H9 (cell line): Measurements from ENCODE around the gene TEX51. TPM values are rescaled to one million over a fixed set of nuclear protein-coding genes. Genes with fewer than 3 reads are reported as not detected.
A peak's percentile ranks its signal among the peaks of the same experiment; 100 is the strongest.

Experiments
- DNase-seq: peaks from one replicate; pipeline ENCODE4 v3.0.0-alpha.2; 2017
- H2AFZ ChIP-seq: one replicate; pipeline ENCODE4 v1.6.1; 2013; ENCODE audit warnings: mild to moderate bottlenecking, low read length, control low read depth, moderate library complexity
- H2AK5ac ChIP-seq: 2 replicates; pipeline ENCODE4 v1.6.1; 2013; ENCODE audit warnings: low read length, control low read depth, mixed read lengths; ENCODE audit not compliant: insufficient read length
- H2BK120ac ChIP-seq: one replicate; pipeline ENCODE4 v1.6.1; 2013; ENCODE audit warnings: low read depth, mild to moderate bottlenecking, low read length, control low read depth, inconsistent platforms; ENCODE audit not compliant: poor library complexity, severe bottlenecking
- H2BK12ac ChIP-seq: 2 replicates; pipeline ENCODE4 v1.6.1; 2013; ENCODE audit warnings: low read length, control low read depth, mixed read lengths, low read depth; ENCODE audit not compliant: insufficient read length
- H2BK15ac ChIP-seq: 2 replicates; pipeline ENCODE4 v1.6.1; 2013; ENCODE audit warnings: low read depth, low read length, control low read depth
- H2BK20ac ChIP-seq: one replicate; pipeline ENCODE4 v1.6.1; 2013; ENCODE audit warnings: low read depth, mild to moderate bottlenecking, low read length, control low read depth, inconsistent platforms; ENCODE audit not compliant: poor library complexity, severe bottlenecking
- H2BK5ac ChIP-seq: 2 replicates; pipeline ENCODE4 v1.6.1; 2013; ENCODE audit warnings: low read length, control low read depth, mixed read lengths; ENCODE audit not compliant: insufficient read length
- H3K14ac ChIP-seq: 2 replicates; pipeline ENCODE4 v1.6.1; 2013; ENCODE audit warnings: low read length, control low read depth; ENCODE audit not compliant: insufficient read depth
- H3K18ac ChIP-seq: 2 replicates; pipeline ENCODE4 v1.6.1; 2013; ENCODE audit warnings: low read depth, mild to moderate bottlenecking, mixed read lengths, low read length, control low read depth; ENCODE audit not compliant: insufficient read length
- H3K23ac ChIP-seq: 2 replicates; pipeline ENCODE4 v1.6.1; 2013; ENCODE audit warnings: low read length, control low read depth, mixed read lengths, low read depth; ENCODE audit not compliant: insufficient read length
- H3K23me2 ChIP-seq: 2 replicates; pipeline ENCODE4 v1.6.1; 2013; ENCODE audit warnings: low read depth, mild to moderate bottlenecking, mixed read lengths, low read length, control low read depth; ENCODE audit not compliant: insufficient read length, poor library complexity, severe bottlenecking
- H3K27ac ChIP-seq: 2 replicates; pipeline ENCODE4 v1.5.1; 2013; ENCODE audit warnings: low read length, control low read depth, mixed read lengths, low read depth; ENCODE audit not compliant: insufficient read length
- H3K27me3 ChIP-seq: 2 replicates; pipeline ENCODE4 v1.6.1; 2013; ENCODE audit warnings: low read length, control low read depth, inconsistent platforms; ENCODE audit not compliant: insufficient read depth
- H3K4ac ChIP-seq: 2 replicates; pipeline ENCODE4 v1.6.1; 2013; ENCODE audit warnings: low read depth, mild to moderate bottlenecking, control low read depth, inconsistent platforms, low read length, moderate library complexity
- H3K4me1 ChIP-seq: 2 replicates; pipeline ENCODE4 v1.6.1; 2013; ENCODE audit warnings: low read length, control low read depth, inconsistent platforms; ENCODE audit not compliant: insufficient read depth
- H3K4me2 ChIP-seq: 2 replicates; pipeline ENCODE4 v1.6.1; 2013; ENCODE audit warnings: low read length, control low read depth, mixed read lengths; ENCODE audit not compliant: insufficient read length, insufficient read depth
- H3K56ac ChIP-seq: 2 replicates; pipeline ENCODE4 v1.6.1; 2013; ENCODE audit warnings: low read depth, mild to moderate bottlenecking, mixed read lengths, low read length, control low read depth; ENCODE audit not compliant: insufficient read length
- H3K79me1 ChIP-seq: 2 replicates; pipeline ENCODE4 v1.6.1; 2013; ENCODE audit warnings: low read depth, mild to moderate bottlenecking, moderate library complexity, low read length, control low read depth, inconsistent platforms; ENCODE audit not compliant: insufficient read depth, poor library complexity, severe bottlenecking
- H3K79me2 ChIP-seq: 2 replicates; pipeline ENCODE4 v1.6.1; 2013; ENCODE audit warnings: low read length, control low read depth, inconsistent platforms; ENCODE audit not compliant: insufficient read depth
- H3K9ac ChIP-seq: 2 replicates; pipeline ENCODE4 v1.6.1; 2013; ENCODE audit warnings: low read length, control low read depth, mixed read lengths; ENCODE audit not compliant: insufficient read length; ENCODE audit errors: extremely low read depth
- H3K9me3 ChIP-seq: one replicate; pipeline ENCODE4 v1.6.1; 2013; ENCODE audit warnings: low read depth, low read length, inconsistent platforms; ENCODE audit not compliant: control insufficient read depth
- H3T11ph ChIP-seq: one replicate; pipeline ENCODE4 v1.6.1; 2013; ENCODE audit warnings: mild to moderate bottlenecking, low read length, control low read depth, inconsistent platforms
- H4K20me1 ChIP-seq: one replicate; pipeline ENCODE4 v1.6.1; 2013; ENCODE audit not compliant: control insufficient read depth, insufficient read length, insufficient read depth
- H4K5ac ChIP-seq: 2 replicates; pipeline ENCODE4 v1.6.1; 2013; ENCODE audit warnings: low read depth, mild to moderate bottlenecking, mixed read lengths, low read length, control low read depth; ENCODE audit not compliant: insufficient read length
- H4K8ac ChIP-seq: replicated peaks from 2 replicates; pipeline ENCODE4 v1.6.1; 2013; ENCODE audit warnings: low read length, control low read depth, mixed read lengths, low read depth; ENCODE audit not compliant: insufficient read length
- H4K91ac ChIP-seq: 2 replicates; pipeline ENCODE4 v1.6.1; 2013; ENCODE audit warnings: low read depth, mild to moderate bottlenecking, moderate library complexity, mixed read lengths, low read length, control low read depth; ENCODE audit not compliant: insufficient read length
- H3K27ac Mint-ChIP-seq, 3 experiments: 2 replicates in 2 of 3; 3 replicates in 1 of 3; pipeline ENCODE4 v1.8.0; 2020 to 2021; ENCODE audit warnings: mixed read lengths in 3 of 3, mild to moderate bottlenecking in 1 of 3, moderate library complexity in 1 of 3
- H3K27me3 Mint-ChIP-seq: 2 replicates; pipeline ENCODE4 v1.8.0; 2021; ENCODE audit warnings: low read depth, mild to moderate bottlenecking, moderate library complexity, mixed read lengths
- H3K36me3 Mint-ChIP-seq, 3 experiments: 2 replicates in 2 of 3; 3 replicates in 1 of 3; pipeline ENCODE4 v1.8.0; 2020 to 2021; ENCODE audit warnings: low read depth in 3 of 3, mixed read lengths in 3 of 3; ENCODE audit not compliant: insufficient read depth in 1 of 3
- H3K4me1 Mint-ChIP-seq, 2 experiments: 2 replicates each; pipeline ENCODE4 v1.8.0; 2020; ENCODE audit warnings: mixed read lengths in 2 of 2
- H3K4me3 Mint-ChIP-seq, 2 experiments: 2 replicates in 1 of 2; 3 replicates in 1 of 2; pipeline ENCODE4 v1.8.0; 2020 to 2021; ENCODE audit warnings: mild to moderate bottlenecking in 2 of 2, mixed read lengths in 2 of 2, moderate library complexity in 1 of 2
- H3K9me3 Mint-ChIP-seq, 2 experiments: 2 replicates in 1 of 2; 3 replicates in 1 of 2; pipeline ENCODE4 v1.8.0; 2020; ENCODE audit warnings: mild to moderate bottlenecking in 2 of 2, mixed read lengths in 2 of 2, moderate library complexity in 1 of 2
- whole genome bisulfite sequencing: extraction: QIAGEN DNeasy Blood & Tissue Kit; methylation state at CpG from one replicate; pipeline ENCODE4 v1.1.7; 2013; ENCODE audit warnings: missing lambda C conversion rate, low lambda C conversion rate, mixed read lengths; ENCODE audit not compliant: insufficient read length; ENCODE audit errors: extremely low coverage; 5-methylcytosine and 5-hydroxymethylcytosine counted together
- total RNA-seq: library from RNA; stranded (reverse); gene quantifications from 2 replicates; pipeline ENCODE4 v1.2.1, GENCODE V29; 2021
- TF ChIP-seq, protein P1 (sequence below): fragments of 200-600 bp; sonication (generic); conservative IDR thresholded peaks from 3 replicates; pipeline ENCODE4 v1.8.0; 2021; ENCODE audit warnings: antibody characterized with exemption, mild to moderate bottlenecking

The TEX51 gene
- total RNA-seq, 1 experiment from 2014 or later, result not detected

DNA sequence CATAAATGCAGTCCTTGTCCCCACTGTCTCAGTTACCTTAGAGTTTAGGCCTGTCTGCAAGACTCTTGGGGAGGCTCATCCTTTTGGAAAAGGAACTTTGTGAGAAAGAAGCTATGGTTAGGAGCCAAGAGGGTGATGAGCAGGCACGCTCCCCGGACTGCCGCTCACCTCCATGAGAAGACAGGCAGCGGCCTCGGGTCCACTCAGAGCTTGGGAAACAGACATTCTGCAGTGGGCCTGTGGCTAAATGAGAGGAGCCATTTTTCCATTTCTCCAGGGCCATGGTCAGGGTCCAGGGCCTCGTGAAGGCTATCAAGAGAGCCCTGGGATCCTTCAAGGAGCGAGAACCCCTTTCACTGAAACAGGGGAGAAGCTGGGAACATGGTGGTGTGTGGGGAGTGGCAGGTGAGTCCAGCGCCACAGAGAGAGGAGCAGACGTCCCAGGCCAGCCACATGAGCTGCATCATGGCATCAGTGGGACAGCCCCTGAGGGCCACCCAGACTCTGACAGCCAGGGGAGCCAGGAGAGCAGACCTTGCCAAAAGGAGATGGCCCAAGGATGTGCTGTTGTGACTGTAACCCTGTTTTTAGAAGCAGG is 4.0 kb upstream of the TEX51 start:
- DNase-seq, result peak; percentile 8

More for the DNA sequence above, 4.0 kb upstream of the TEX51 start:
- Histone ChIP-seq H3K27me3 (no peaks in the 10 kb centered on the region), H2BK20ac (no peak overlapping the region), H3K23ac (no peak overlapping the region), H2BK15ac (no peak overlapping the region), H2AK5ac (no peak overlapping the region), H3K18ac (no peak overlapping the region), H3K56ac (no peak overlapping the region), H2BK5ac (no peak overlapping the region), H3K79me1 (no peaks in the 10 kb centered on the region), H3K4me2 (no peak overlapping the region), H2BK12ac (no peak overlapping the region), H3K9ac (no peak overlapping the region), H4K8ac (no peak overlapping the region), H3K27ac (no peak overlapping the region), H2AFZ (no peak overlapping the region), H3K23me2 (no peaks in the 10 kb centered on the region), H4K20me1 (no peaks in the 10 kb centered on the region), H3K4me1 (no peaks in the 10 kb centered on the region), H3K4ac (no peak overlapping the region), H2BK120ac (no peak overlapping the region), H3K79me2 (no peaks in the 10 kb centered on the region), H3K14ac (no peak overlapping the region), H4K5ac (no peak overlapping the region), H3K9me3 (no peaks in the 10 kb centered on the region), H4K91ac (no peak overlapping the region), H3T11ph (no peak overlapping the region)
- Mint-ChIP-seq H3K9me3 (peaks cover 0 to 7% of the 10 kb centered on the region in 2 experiments; a peak in 2 of 5 replicates), H3K36me3 (no peaks in the 10 kb centered on the region), H3K27ac (no peak overlapping the region), H3K27me3 (peaks cover 17% of the 10 kb centered on the region), H3K4me1 (peaks cover 10 to 15% of the 10 kb centered on the region in 2 experiments), H3K4me3 (no peak overlapping the region)
- no CpG with 5 or more reads among the region's 9 CpGs for WGBS
- TF ChIP-seq, protein P1, sequence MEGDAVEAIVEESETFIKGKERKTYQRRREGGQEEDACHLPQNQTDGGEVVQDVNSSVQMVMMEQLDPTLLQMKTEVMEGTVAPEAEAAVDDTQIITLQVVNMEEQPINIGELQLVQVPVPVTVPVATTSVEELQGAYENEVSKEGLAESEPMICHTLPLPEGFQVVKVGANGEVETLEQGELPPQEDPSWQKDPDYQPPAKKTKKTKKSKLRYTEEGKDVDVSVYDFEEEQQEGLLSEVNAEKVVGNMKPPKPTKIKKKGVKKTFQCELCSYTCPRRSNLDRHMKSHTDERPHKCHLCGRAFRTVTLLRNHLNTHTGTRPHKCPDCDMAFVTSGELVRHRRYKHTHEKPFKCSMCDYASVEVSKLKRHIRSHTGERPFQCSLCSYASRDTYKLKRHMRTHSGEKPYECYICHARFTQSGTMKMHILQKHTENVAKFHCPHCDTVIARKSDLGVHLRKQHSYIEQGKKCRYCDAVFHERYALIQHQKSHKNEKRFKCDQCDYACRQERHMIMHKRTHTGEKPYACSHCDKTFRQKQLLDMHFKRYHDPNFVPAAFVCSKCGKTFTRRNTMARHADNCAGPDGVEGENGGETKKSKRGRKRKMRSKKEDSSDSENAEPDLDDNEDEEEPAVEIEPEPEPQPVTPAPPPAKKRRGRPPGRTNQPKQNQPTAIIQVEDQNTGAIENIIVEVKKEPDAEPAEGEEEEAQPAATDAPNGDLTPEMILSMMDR, result no peak
